Uterus (tissue), 4 donors: ENCODE results near the gene MTNR1A. TPM values are rescaled to one million over a fixed set of nuclear protein-coding genes. Genes with fewer than 3 reads are reported as not detected.

Experiments used
- DNase-seq, 2 donors: peaks; one replicate each; pipeline ENCODE4 v3.0.0-alpha.2; 2019 to 2020
- H3K27ac ChIP-seq, 2 donors: fragments of 200-600 bp; sonication (generic); 1 replicate in 1 of 2; 2 replicates in 1 of 2; pipeline ENCODE4 v1.5.1; 2016 to 2018
- H3K27me3 ChIP-seq, 2 donors: fragments of 200-600 bp; sonication (generic); one replicate each; pipeline ENCODE4 v1.5.1; 2018 to 2019; ENCODE audit warnings: control low read depth in 1 of 2
- H3K36me3 ChIP-seq, 2 donors: fragments of 200-600 bp; sonication (generic); one replicate each; pipeline ENCODE4 v1.5.1; 2019; ENCODE audit warnings: control low read depth in 1 of 2
- H3K4me1 ChIP-seq, 2 donors: fragments of 200-600 bp; sonication (generic); one replicate each; pipeline ENCODE4 v1.5.1; 2018 to 2019; ENCODE audit warnings: control low read depth in 1 of 2
- H3K4me3 ChIP-seq, 2 donors: fragments of 200-600 bp; sonication (generic); 1 replicate in 1 of 2; 2 replicates in 1 of 2; pipeline ENCODE4 v1.5.1; 2018 to 2019; ENCODE audit warnings: mild to moderate bottlenecking in 1 of 2
- H3K9me3 ChIP-seq, 2 donors: fragments of 200-600 bp; sonication (generic); one replicate each; pipeline ENCODE4 v1.5.1; 2019; ENCODE audit warnings: control low read depth in 1 of 2
- POLR2A ChIP-seq, 2 donors: fragments of 450-650 bp; IDR thresholded peaks; one replicate each; pipeline ENCODE4 v1.6.1; 2016; ENCODE audit warnings: antibody characterized with exemption in 2 of 2, mild to moderate bottlenecking in 1 of 2, moderate library complexity in 1 of 2
- intact Hi-C: fragments of 100-400 bp; cut with DNase I; formaldehyde crosslinking; loops from one replicate; pipeline ENCODE4 v1.15.1; 2023; ENCODE audit warnings: low total_unique reads
- total RNA-seq, 4 donors: library from RNA; depleted of rRNA in 3 of 4; stranded (reverse); fragments of >200 nt in 3 of 4; gene quantifications; one replicate each; pipeline versions ENCODE4 v1.1.0 to v1.2.4, GENCODE V29; 2014 to 2023
- TF ChIP-seq, protein P1 (sequence below), 4 experiments: fragments of 200-600 bp in 2 of 4; fragments of 450-650 bp in 2 of 4; sonication (generic) in 2 of 4; IDR thresholded peaks; one replicate each; pipeline ENCODE4 v1.5.1; 2016 to 2019; ENCODE audit warnings: antibody characterized with exemption in 4 of 4, mild to moderate bottlenecking in 2 of 4, moderate library complexity in 1 of 4
- donor health status: DM: yes; HTN: yes; CAD: no.

Gene MTNR1A
- total RNA-seq, 4 donors from 2014 or later = 1.2 TPM; not detected in 3

GRCh38 chr4:186566068-186566467 lies 10.7 kb upstream of the MTNR1A start:
- Histone ChIP-seq H3K4me1 (no peaks in the 10 kb centered on the region), H3K27ac (no peak overlapping the region)
- intact Hi-C loops = no loop called here

GRCh38 chr4:186563761-186564160 lies 8.4 kb upstream of the MTNR1A start:
- Histone ChIP-seq H3K4me1 (no peaks in the 10 kb centered on the region), H3K27me3 (no peaks in the 10 kb centered on the region), H3K27ac (no peak overlapping the region), H3K4me3 (no peak overlapping the region), H3K9me3 (no peaks in the 10 kb centered on the region), H3K36me3 (no peaks in the 10 kb centered on the region)
- TF ChIP-seq, protein P1, sequence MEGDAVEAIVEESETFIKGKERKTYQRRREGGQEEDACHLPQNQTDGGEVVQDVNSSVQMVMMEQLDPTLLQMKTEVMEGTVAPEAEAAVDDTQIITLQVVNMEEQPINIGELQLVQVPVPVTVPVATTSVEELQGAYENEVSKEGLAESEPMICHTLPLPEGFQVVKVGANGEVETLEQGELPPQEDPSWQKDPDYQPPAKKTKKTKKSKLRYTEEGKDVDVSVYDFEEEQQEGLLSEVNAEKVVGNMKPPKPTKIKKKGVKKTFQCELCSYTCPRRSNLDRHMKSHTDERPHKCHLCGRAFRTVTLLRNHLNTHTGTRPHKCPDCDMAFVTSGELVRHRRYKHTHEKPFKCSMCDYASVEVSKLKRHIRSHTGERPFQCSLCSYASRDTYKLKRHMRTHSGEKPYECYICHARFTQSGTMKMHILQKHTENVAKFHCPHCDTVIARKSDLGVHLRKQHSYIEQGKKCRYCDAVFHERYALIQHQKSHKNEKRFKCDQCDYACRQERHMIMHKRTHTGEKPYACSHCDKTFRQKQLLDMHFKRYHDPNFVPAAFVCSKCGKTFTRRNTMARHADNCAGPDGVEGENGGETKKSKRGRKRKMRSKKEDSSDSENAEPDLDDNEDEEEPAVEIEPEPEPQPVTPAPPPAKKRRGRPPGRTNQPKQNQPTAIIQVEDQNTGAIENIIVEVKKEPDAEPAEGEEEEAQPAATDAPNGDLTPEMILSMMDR (IDR thresholded peaks at IDR 0.05) = no peak
- no peak for TF ChIP-seq POLR2A (IDR thresholded peaks at IDR 0.05)
- intact Hi-C loops = no loop called here
- DNase-seq = no peak

More at GRCh38 chr4:186566068-186566467, 10.7 kb upstream of the MTNR1A start:
- Histone ChIP-seq H3K36me3 (no peaks in the 10 kb centered on the region), H3K27me3 (no peaks in the 10 kb centered on the region), H3K9me3 (no peaks in the 10 kb centered on the region), H3K4me3 (no peak overlapping the region)
- DNase-seq = no peak
- TF ChIP-seq POLR2A (IDR thresholded peaks at IDR 0.05) = no peak
- TF ChIP-seq, protein P1 (IDR thresholded peaks at IDR 0.05) = no peak

DNA sequence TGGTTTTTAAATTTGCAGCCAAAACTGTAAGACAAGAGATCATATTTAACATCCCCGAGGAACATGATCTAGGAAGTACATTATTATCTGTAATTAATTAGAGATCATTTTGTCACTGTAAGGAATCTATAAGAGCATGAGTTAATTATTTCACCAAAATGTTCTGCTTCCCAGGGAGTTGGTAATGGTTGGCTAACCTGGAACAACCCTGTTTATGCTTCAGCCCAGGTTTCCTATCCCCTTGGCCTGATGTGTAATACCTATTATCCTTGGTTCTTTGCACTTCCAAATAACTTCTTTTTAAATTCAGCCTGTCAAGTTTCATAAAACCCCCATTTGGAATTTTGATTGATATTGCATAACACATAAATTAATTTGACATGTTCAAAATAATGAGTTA lies 6.4 kb upstream of the MTNR1A start:
- no peak overlapping the region for H3K4me3 ChIP-seq
- intact Hi-C loops = no loop called here

DNA sequence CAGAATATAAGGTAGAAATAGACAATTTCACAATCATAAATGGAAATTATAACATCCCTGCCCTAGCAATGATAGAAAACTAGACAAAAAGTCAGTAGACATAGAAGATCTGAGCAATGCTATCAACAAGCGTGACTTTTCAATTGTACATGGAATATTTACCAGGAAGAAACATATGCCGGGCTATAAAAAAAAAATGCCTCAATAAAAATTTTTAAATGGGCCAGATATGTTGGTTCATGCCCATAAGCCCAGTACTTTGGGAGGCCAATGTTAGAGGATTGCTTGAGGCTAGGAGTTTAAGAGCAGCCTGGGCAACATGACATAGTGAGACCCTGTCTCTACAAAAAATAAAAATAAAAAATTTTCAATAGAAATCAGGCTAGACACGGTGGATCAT lies 5.3 kb upstream of the MTNR1A start:
- no peak overlapping the region for H3K4me3 ChIP-seq
- TF ChIP-seq, protein P1 (IDR thresholded peaks at IDR 0.05) = no peak
- no peak for TF ChIP-seq POLR2A (IDR thresholded peaks at IDR 0.05)
- H3K36me3 ChIP-seq = no peaks in the 10 kb centered on the region
- no peaks in the 10 kb centered on the region for H3K9me3 ChIP-seq
- no peak for DNase-seq
- no peak overlapping the region for H3K27ac ChIP-seq
- intact Hi-C loops = no loop called here
- H3K27me3 ChIP-seq = no peaks in the 10 kb centered on the region
- H3K4me1 ChIP-seq = peaks cover 0 to under 1% of the 10 kb centered on the region in 2 donors

More for the DNA sequence above, 6.4 kb upstream of the MTNR1A start:
- TF ChIP-seq POLR2A (IDR thresholded peaks at IDR 0.05) = no peak
- TF ChIP-seq, protein P1 (IDR thresholded peaks at IDR 0.05) = no peak
- no peak for DNase-seq
- Histone ChIP-seq H3K4me1 (no peaks in the 10 kb centered on the region), H3K27me3 (no peaks in the 10 kb centered on the region), H3K36me3 (no peaks in the 10 kb centered on the region), H3K9me3 (no peaks in the 10 kb centered on the region), H3K27ac (no peak overlapping the region)

DNA sequence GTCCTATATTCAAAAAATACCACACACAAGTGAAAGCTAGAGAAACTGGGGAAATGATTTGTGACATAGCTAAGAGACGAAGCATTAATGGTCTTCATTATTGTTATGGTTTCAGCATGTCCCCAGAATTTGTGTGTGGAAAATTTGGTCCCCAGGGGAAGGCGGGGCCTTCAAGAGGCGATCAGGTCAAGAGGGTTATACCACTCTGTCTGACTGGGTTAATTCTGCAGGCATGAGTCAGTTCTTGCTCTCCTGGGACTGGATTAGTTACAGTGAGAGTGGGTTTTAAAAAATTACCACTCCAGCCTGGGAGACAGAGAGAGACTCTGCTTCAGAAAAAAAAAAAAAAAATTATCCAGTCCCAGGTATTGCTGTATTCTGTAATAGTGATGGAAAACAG lies 2.1 kb upstream of the MTNR1A start:
- Histone ChIP-seq H3K4me3 (no peak overlapping the region), H3K36me3 (no peaks in the 10 kb centered on the region), H3K9me3 (no peaks in the 10 kb centered on the region), H3K27me3 (peaks cover 0 to 14% of the 10 kb centered on the region in 2 donors), H3K4me1 (peaks cover 0 to 8% of the 10 kb centered on the region in 2 donors), H3K27ac (no peak overlapping the region)
- DNase-seq = no peak
- TF ChIP-seq, protein P1 (IDR thresholded peaks at IDR 0.05) = no peak
- no peak for TF ChIP-seq POLR2A (IDR thresholded peaks at IDR 0.05)
- intact Hi-C loops = no loop called here
